ENCODE measurements around the gene CAMSAP1.
A peak's percentile ranks its signal among the peaks of the same experiment; 100 is the strongest.

The CAMSAP1 gene

DNA sequence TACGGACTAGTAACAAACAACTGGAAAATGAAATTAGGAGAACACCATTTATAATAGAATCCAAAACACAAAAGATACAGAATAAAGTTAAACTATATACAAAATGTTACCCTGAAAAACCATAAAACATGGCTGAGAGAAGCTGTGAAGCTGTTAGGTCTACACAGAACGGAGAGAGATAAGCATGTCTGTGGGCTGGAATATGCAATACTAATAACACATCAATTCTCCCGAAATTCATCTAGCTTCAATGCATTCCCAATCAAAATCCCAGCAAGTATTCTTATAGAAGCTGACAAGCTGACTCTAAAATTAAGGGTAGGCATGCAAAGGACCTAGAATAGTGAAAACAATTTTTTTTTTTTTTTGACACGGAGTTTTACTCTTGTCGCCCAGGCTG is 32.5 kb downstream of the CAMSAP1 start:
- H3K4me3 Mint-ChIP-seq: no peak overlapping the region
- TF ChIP-seq, protein P1, sequence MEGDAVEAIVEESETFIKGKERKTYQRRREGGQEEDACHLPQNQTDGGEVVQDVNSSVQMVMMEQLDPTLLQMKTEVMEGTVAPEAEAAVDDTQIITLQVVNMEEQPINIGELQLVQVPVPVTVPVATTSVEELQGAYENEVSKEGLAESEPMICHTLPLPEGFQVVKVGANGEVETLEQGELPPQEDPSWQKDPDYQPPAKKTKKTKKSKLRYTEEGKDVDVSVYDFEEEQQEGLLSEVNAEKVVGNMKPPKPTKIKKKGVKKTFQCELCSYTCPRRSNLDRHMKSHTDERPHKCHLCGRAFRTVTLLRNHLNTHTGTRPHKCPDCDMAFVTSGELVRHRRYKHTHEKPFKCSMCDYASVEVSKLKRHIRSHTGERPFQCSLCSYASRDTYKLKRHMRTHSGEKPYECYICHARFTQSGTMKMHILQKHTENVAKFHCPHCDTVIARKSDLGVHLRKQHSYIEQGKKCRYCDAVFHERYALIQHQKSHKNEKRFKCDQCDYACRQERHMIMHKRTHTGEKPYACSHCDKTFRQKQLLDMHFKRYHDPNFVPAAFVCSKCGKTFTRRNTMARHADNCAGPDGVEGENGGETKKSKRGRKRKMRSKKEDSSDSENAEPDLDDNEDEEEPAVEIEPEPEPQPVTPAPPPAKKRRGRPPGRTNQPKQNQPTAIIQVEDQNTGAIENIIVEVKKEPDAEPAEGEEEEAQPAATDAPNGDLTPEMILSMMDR (IDR thresholded peaks at IDR 0.05; ENCODE audit: unreplicated experiment in 3 of 3): no peak
- H3K9me3 Mint-ChIP-seq: no peaks in the 10 kb centered on the region
- H3K27ac Mint-ChIP-seq: no peak overlapping the region
- H3K36me3 Mint-ChIP-seq (ENCODE audit: low read depth): peaks cover 16% of the 10 kb centered on the region
- peaks cover 26% of the 10 kb centered on the region for H3K4me1 Mint-ChIP-seq
- H3K27me3 Mint-ChIP-seq (ENCODE audit: low read depth): no peaks in the 10 kb centered on the region

DNA sequence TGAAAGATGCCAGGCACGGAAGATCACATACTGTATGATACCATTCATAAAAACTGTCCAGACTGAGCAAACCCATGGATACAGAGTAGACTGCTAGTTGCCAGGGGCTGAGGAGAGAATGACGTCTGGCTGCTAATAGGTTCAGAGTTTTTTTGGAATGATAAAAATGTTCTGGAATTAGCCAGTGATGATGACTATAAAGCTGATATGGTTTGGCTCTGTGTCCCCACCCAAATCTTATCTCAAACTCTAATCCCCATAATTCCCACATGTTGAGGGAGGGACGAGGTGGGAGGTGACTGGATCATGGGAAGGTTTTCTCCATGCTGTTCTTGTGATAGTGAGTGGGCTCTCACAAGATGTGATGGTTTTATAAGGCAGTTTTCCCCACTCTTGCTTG is 37.4 kb downstream of the CAMSAP1 start:
- H3K27ac Mint-ChIP-seq: no peak overlapping the region
- no peak overlapping the region for H3K4me3 Mint-ChIP-seq
- H3K4me1 Mint-ChIP-seq: no peaks in the 10 kb centered on the region
- no peaks in the 10 kb centered on the region for H3K27me3 Mint-ChIP-seq (ENCODE audit: low read depth)
- TF ChIP-seq, protein P1 (IDR thresholded peaks at IDR 0.05; ENCODE audit: unreplicated experiment in 3 of 3): no peak
- H3K9me3 Mint-ChIP-seq: no peaks in the 10 kb centered on the region
- H3K36me3 Mint-ChIP-seq (ENCODE audit: low read depth): peaks cover 26% of the 10 kb centered on the region

DNA sequence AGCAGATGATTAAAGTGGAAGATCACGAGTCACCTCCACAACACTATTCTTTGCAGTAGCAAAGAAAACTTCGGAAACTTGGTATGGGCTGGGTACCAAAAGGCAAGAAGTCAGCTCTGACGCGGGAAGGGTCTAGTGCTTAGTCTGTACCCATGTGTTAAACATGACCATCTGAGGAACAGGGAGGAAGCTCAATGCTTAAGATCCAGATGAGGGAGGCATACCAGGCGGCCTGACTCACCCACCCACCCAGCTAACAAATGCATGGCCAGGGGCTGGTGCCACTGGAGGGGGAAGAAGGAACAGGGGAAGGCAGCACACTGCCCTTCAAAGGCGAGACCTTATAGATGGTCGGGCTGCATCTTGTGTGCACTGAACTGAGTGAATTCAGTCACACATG is 41.8 kb downstream of the CAMSAP1 start:
- Mint-ChIP-seq H3K4me1 (peaks cover 6% of the 10 kb centered on the region), H3K27ac (peak overlapping the region in 1 of 3 experiments; percentile 11), H3K4me3 (no peak overlapping the region), H3K27me3 (ENCODE audit: low read depth) (no peaks in the 10 kb centered on the region), H3K36me3 (ENCODE audit: low read depth) (peaks cover 52% of the 10 kb centered on the region), H3K9me3 (no peaks in the 10 kb centered on the region)
- TF ChIP-seq, protein P1 (IDR thresholded peaks at IDR 0.05; ENCODE audit: unreplicated experiment in 3 of 3): no peak

DNA sequence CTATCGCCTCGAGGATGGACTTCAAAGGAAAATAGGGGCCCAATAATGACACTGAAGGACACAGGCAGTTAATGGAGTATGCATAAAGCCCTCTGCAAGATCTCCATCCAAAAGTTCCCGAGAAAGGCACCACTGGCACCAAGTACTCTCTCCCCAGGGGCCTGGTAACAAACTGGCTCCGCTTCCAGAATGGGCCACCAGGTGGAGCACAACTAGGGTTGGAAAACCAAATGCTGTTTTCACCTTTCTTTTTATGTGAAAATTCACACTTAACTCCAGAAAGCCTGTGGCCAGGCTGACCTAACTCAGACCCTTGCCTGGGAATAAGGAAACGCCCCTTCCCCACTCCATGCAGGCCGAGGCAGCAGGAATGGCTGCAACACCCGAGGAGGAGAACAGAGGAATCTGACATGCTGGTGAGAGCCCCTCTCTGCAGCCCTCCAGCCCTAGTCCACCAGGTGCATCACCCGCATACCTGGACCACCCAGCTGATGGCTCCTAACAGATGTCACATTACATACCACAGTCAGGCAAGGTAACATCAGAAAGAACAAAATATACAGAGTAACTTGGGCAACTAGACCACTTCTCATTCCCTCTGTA is 42.8 kb downstream of the CAMSAP1 start:
- TF ChIP-seq, protein P1 (IDR thresholded peaks at IDR 0.05; ENCODE audit: unreplicated experiment in 3 of 3): peak; percentile 81 to 92 (median 83)
- no peak overlapping the region for H3K4me3 Mint-ChIP-seq
- H3K36me3 Mint-ChIP-seq (ENCODE audit: low read depth): peaks cover 46% of the 10 kb centered on the region
- H3K4me1 Mint-ChIP-seq: peaks cover 6% of the 10 kb centered on the region
- no peaks in the 10 kb centered on the region for H3K9me3 Mint-ChIP-seq
- no peaks in the 10 kb centered on the region for H3K27me3 Mint-ChIP-seq (ENCODE audit: low read depth)
- peak overlapping the region in 1 of 3 experiments; percentile 46 for H3K27ac Mint-ChIP-seq

DNA sequence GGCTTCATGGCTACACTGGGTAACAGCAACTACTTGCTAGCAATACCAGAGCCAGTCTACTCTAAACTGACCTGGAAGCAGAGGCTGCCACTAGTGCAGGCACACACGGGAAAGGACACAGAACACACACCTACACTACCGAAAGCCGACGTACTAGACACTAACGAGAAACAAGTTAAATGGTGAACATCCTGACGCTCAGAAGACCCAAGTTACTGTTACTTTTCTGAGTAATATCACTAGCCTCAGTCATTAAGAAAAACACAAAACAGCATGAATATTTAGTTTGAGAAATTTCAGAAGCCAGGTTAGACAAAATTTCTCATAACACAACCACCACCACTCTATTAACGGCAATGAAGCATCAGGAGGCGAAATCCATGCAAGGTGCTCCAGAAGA is 44.5 kb downstream of the CAMSAP1 start:
- H3K36me3 Mint-ChIP-seq (ENCODE audit: low read depth): peaks cover 56% of the 10 kb centered on the region
- no peaks in the 10 kb centered on the region for H3K27me3 Mint-ChIP-seq (ENCODE audit: low read depth)
- no peak overlapping the region for H3K4me3 Mint-ChIP-seq
- peaks cover 6% of the 10 kb centered on the region for H3K4me1 Mint-ChIP-seq
- H3K27ac Mint-ChIP-seq: no peak overlapping the region
- TF ChIP-seq, protein P1 (IDR thresholded peaks at IDR 0.05; ENCODE audit: unreplicated experiment in 3 of 3): no peak
- H3K9me3 Mint-ChIP-seq: no peaks in the 10 kb centered on the region

DNA sequence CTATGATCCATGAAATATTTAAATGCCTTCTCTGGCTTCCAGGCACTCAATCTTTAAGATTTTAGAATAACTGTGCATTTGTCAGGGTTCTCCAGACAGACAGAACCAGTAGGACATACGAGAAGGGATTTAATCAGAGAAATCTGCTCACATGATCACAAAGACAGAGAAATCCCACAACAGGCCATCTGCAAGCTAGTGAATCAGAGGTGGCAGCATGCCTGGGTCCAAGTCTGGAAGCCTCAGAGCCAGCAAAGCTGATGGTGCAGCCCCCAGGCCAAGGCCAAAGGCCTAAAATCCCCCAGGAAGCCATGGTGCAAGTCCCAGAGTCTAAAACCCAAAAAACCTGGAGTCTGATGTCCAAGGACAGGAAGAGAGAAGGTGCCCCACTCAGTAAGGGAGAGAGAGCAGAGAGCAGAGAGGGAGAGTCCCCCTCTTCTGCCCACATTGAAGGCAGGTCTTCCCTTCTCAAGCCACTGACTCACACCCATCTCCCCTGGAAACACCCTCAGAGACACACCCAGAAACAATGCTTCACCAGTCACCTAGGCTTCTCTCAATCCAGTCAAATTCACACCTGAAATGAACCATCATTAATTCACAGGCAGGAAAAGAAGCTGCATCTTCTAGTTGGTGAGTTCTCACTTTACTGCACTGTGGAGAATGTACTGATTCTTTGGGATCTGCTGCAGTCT is 48.7 kb downstream of the CAMSAP1 start:
- Mint-ChIP-seq H3K9me3 (no peaks in the 10 kb centered on the region), H3K4me1 (no peaks in the 10 kb centered on the region)
- TF ChIP-seq, protein P1 (IDR thresholded peaks at IDR 0.05; ENCODE audit: unreplicated experiment in 3 of 3): no peak

More for the DNA sequence above, 48.7 kb downstream of the CAMSAP1 start:
- Mint-ChIP-seq H3K27me3 (ENCODE audit: low read depth) (no peaks in the 10 kb centered on the region), H3K27ac (no peak overlapping the region), H3K4me3 (no peak overlapping the region), H3K36me3 (ENCODE audit: low read depth) (peaks cover 57% of the 10 kb centered on the region)
